GM18505 (cell line): ENCODE measurements around the gene KDF1.
"Not testable (repeated sequence)": the region's sequence is repeated elsewhere in the genome, so short reads cannot be mapped to it uniquely, and the experiment has no call there.

Experiments used
- ATAC-seq: cut with Tn5 transposase; IDR thresholded peaks from one replicate; pipeline ENCODE4 v1.9.1; 2021; ENCODE audit not compliant: unreplicated experiment
- POLR2A ChIP-seq: IDR thresholded peaks from 4 replicates; pipeline ENCODE4 v1.6.1; 2011; ENCODE audit warnings: borderline replicate concordance; ENCODE audit not compliant: insufficient read depth, insufficient read length; ENCODE audit errors: extremely low read depth

The KDF1 gene

GRCh38 chr1:27000090-27000816, 40.0 kb upstream of the KDF1 start:
- ATAC-seq = no peak
- no peak for TF ChIP-seq POLR2A

DNA sequence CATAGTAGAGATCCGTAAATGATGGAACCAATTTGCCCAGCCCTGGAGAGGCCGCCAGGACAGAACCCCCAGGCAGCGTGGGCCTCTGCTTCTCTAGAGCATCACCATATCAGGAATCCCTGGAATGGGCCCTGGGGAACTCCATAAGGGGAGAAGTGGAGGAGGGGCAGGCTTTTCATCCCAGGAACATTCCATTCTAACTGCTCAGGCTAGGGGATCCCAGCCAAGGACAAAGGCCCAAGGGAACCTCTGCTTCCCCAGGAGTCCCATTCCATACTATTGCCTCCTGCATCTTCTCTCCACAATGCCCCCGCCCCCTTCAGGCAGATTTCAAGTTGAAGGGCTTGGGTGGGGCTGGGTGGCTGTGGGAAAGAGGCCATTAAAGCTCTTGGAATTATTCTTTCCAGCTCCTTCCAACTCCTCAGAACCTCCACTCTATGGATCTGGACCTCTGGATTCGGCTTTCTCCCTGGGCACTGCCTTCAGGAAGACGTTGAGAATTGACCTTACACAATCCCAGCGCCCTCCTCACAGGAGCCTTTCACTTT, 39.2 kb upstream of the KDF1 start:
- no peak for TF ChIP-seq POLR2A

DNA sequence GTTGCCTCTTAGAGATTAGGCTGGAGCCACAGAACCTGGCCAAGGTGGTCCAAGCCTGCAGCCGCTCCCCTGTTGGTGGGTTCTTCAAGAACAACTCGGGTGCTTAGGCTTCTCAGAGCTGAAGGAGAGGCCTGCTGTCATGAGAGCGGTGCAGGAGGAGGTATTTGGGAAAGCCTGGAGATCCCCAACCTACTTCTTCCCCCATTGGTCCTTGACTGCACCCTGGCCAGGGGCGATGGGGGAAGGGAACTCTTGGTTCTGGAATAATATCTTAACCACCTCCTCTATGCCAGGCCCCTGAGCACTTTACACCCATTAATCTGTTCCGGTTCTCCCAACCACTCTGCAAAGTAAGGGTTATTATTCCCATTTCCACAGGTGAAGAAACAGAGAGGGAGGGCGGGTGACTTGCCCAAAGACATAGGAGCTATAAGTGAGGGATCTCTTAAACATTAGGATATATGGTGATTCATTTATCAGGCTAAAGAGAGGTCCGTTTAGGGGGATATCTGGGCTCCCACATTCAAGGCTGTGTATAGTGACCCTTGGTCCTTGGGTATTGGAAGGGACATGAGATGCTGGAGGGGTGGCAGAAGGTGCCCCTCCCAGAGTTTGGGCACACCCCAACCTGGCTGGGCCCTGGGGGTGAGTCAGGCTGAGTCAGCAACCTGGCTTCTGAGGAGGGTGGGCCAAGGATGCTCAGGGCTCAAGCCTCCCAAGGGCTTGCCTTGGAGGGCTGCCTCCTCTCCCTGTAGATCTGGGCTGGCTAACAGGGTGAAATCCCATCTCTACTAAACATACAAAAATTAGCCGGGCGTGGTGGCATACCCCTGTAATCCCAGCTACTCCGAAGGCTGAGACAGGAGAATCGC, 38.4 kb upstream of the KDF1 start:
- ATAC-seq = no peak

More for the DNA sequence above, 39.2 kb upstream of the KDF1 start:
- no peak for ATAC-seq

GRCh38 chr1:26996665-26997064, 36.4 kb upstream of the KDF1 start:
- ATAC-seq = no peak
- TF ChIP-seq POLR2A = no peak

More for the DNA sequence above, 38.4 kb upstream of the KDF1 start:
- TF ChIP-seq POLR2A = no peak

GRCh38 chr1:26996024-26996423, 35.8 kb upstream of the KDF1 start:
- no peak for TF ChIP-seq POLR2A
- no peak for ATAC-seq

GRCh38 chr1:26994787-26995517, 34.7 kb upstream of the KDF1 start:
- TF ChIP-seq POLR2A = no peak
- ATAC-seq = no peak

- ATAC-seq = no peak
- TF ChIP-seq POLR2A = no peak
Observed at GRCh38 chr1:26994020-26994786, 33.9 kb upstream of the KDF1 start.

GRCh38 chr1:26993237-26994019, 33.2 kb upstream of the KDF1 start, which contains the start of gene TRNP1:
Gene TRNP1 (plus strand): TSS chr1:26993692. CDS start chr1:26993787, 95 bp downstream.
- ATAC-seq = no peak
- peak; percentile 40 for TF ChIP-seq POLR2A

- no peak for TF ChIP-seq POLR2A
- ATAC-seq = no peak
Observed at GRCh38 chr1:26991310-26992116, 31.2 kb upstream of the KDF1 start.

DNA sequence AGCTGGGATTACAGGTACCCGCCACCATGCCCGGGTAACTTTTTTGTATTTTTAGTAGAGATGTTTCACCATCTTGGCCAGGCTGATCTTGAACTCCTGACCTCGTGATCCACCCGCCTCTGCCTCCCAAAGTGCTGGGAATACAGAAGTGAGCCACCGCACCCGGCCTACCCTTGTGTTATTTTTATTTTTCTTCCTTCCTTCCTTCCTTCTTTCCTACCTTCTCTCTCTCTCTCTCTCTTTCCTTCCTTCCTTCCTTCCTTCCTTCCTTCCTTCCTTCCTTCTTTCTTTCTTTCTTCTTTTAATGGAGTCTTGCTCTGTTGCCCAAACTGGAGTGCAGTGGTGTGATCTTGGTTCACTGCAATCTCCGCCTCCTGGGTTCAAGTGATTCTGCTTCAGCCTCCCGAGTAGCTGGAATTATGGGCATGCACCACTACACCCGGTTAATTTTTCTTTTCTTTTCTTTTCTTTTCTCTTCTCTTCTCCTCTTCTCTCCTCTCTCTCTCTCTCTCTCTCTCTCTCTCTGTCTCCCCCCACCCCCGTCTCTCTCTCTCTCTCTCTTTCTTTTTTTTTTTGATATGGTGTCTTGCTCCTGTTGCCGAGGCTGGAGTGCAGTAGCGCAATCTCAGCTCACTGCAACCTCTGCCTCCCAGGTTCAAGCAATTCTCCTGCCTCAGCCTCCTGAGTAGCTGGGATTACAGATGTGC, 29.3 kb upstream of the KDF1 start:
- not testable (repeated sequence) for ATAC-seq
